OCI-LY3 (cell line): Measurements from ENCODE around the gene GPR158.

Source experiments
- CTCF ChIP-seq: fragments of 200-600, 300-600 bp; sonication (generic); IDR thresholded peaks from 2 replicates; pipeline ENCODE4 v1.5.1; 2014; ENCODE audit warnings: antibody characterized with exemption, low read length, low read depth
- EZH2phosphoT487 ChIP-seq: fragments of 200-600 bp; shearing (Covaris generic); IDR thresholded peaks from 2 replicates; pipeline ENCODE4 v1.6.1; 2018; ENCODE audit warnings: antibody characterized with exemption, mixed run types, low read depth

DNA sequence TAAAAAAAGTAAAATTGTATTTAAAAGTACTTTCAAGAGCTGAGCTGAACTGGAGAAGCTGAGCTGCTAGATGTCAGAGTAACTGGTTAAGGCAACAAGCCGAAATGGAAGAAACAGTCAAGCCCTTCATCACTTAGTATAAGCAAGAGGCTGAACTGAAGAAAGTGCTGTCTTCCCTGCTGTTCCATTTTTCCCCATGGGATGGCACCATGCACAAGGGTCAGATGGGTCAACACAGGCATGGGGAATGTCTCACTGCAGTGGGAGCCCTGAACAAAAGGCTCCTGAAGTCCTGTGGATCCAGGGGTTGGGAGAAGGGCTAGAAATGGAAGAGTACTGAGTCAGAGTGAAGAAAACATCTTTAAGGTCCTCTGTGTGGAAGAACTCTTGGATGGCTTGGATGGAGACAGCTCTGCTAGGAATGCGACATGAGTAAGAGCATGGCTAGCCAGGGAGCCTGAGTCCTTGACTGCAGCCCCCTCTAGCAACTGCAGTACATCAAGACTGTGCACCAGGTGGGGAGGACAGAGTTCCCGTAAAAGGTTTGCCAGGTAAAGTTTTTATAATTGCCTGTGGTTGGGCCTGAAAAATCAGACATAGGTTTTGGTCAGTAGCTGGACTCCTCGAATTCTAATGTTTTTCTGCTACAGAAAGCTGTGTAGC is 348.3 kb downstream of the GPR158 start:
- no peak for TF ChIP-seq CTCF
- TF ChIP-seq EZH2phosphoT487: no peak
